DOHH2 (cell line): ENCODE measurements around the gene SLC35A3.
"Not testable (repeated sequence)": the region's sequence is repeated elsewhere in the genome, so short reads cannot be mapped to it uniquely, and the experiment has no call there.

Experiments
- CTCF ChIP-seq: fragments of 200-600 bp; sonication (generic); IDR thresholded peaks from one replicate; pipeline ENCODE4 v1.5.1; 2014; ENCODE audit warnings: antibody characterized with exemption, mild to moderate bottlenecking, low read depth, low read length; ENCODE audit not compliant: poor library complexity, severe bottlenecking
- EZH2phosphoT487 ChIP-seq: fragments of 200-600 bp; sonication (generic); IDR thresholded peaks from 2 replicates; pipeline ENCODE4 v1.6.1; 2017; ENCODE audit warnings: borderline replicate concordance, mild to moderate bottlenecking, antibody characterized with exemption, low read length, moderate library complexity, mixed read lengths

- TF ChIP-seq CTCF, EZH2phosphoT487: not testable (repeated sequence)
These were observed 10.5 kb upstream of the SLC35A3 start for GRCh38 chr1:99959189-99959705.
